HG03558 (cell line): ENCODE results near the gene RFX6.
"Not testable (repeated sequence)": the region's sequence is repeated elsewhere in the genome, so short reads cannot be mapped to it uniquely, and the experiment has no call there.

Experiments
- ATAC-seq: cut with Tn5 transposase; IDR thresholded peaks from one replicate; pipeline ENCODE4 v1.9.1; 2021; ENCODE audit warnings: moderate number of reproducible peaks; ENCODE audit not compliant: unreplicated experiment; ENCODE audit errors: extremely low read depth

RFX6 gene, protein sequence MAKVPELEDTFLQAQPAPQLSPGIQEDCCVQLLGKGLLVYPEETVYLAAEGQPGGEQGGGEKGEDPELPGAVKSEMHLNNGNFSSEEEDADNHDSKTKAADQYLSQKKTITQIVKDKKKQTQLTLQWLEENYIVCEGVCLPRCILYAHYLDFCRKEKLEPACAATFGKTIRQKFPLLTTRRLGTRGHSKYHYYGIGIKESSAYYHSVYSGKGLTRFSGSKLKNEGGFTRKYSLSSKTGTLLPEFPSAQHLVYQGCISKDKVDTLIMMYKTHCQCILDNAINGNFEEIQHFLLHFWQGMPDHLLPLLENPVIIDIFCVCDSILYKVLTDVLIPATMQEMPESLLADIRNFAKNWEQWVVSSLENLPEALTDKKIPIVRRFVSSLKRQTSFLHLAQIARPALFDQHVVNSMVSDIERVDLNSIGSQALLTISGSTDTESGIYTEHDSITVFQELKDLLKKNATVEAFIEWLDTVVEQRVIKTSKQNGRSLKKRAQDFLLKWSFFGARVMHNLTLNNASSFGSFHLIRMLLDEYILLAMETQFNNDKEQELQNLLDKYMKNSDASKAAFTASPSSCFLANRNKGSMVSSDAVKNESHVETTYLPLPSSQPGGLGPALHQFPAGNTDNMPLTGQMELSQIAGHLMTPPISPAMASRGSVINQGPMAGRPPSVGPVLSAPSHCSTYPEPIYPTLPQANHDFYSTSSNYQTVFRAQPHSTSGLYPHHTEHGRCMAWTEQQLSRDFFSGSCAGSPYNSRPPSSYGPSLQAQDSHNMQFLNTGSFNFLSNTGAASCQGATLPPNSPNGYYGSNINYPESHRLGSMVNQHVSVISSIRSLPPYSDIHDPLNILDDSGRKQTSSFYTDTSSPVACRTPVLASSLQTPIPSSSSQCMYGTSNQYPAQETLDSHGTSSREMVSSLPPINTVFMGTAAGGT

DNA sequence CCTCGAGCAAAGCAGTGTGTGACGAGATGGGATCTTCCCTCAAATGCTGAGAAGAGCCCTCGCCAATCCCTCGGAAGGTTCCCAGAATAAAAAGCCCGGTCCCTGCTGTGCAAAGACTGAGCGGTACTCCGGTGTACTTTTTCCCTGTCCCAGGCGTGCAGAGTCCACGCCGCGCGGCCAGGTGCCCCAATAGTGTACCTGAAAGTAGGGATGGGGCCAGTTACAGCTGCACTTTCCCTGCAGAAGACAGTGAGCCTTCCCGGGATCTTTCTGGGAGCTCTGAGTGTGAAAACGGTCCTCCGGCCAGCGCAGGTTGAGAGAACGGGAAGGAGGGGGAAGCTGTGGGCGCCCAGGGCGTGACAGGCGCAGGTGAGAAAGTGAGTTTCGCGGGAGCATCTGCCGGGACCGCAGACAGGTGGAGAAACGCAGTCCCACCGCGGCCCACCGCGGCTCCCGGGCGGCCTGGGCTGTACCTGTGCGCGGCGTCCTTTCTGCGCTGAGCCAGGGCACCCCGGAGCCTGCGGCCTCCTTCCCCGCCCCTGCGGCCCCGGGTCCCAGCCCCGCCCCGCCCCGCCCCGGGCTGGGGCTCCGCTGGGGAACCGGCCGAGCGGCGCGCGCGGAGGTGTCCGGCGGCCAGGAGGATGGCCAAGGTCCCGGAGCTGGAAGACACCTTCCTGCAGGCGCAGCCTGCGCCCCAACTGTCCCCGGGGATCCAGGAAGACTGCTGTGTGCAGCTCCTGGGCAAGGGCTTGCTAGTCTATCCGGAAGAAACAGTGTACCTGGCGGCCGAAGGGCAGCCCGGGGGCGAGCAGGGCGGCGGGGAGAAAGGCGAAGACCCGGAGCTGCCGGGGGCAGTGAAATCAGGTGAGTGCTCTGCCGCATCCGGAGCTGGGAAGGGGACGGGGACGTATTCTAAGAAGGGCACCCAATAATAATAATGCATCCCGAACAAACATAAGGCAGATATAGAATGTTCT lies at the start of gene RFX6:
RFX6 (plus strand) TSS at position 608 of the 977 bp plus-strand sequence; CDS start at position 642, 34 bp downstream.
- no peak for ATAC-seq

- ATAC-seq = no peak
Observed at GRCh38 chr6:116827561-116828240, 49.3 kb upstream of the RFX6 start.

GRCh38 chr6:116828983-116829382 lies 48.1 kb upstream of the RFX6 start, which contains the start of gene GPRC6A:
Gene GPRC6A (minus strand): TSS chr6:116829083. CDS start chr6:116829013, 70 bp downstream.
- ATAC-seq = no peak

GRCh38 chr6:116834526-116834925 lies 42.5 kb upstream of the RFX6 start:
- ATAC-seq = not testable (repeated sequence)

DNA sequence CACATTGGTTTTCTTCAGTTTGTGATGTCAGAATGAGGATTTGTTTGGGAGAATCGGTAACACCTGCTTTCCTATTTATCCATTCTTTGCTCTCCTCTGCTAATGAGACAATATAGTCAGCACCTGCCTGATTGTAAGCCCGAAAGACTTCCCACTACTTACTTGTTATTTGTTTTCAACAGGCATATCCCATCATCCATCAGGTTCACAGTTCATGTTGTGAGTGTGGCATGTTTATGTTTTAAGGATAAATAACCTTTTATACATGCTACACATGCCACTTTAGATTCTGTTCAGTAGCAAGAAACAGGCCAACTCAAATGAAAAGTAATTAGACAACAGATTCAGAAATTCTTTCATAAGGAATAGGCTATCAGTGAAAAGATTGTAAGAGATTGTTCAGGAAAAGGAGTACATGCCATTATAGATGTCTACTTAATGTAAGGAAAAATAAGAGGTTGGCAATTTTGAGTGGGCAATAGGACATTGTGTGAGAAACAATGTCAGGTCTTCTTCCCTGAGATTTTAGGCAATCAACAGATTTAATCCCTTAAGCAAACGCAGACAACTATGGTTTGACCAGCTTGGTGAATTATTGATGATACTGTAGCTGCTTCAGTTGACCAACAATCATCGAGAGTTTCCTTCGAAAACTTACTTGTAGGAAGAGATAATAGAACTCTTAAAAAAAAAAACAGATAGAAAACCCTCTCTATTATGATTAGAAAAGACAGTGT lies 40.3 kb upstream of the RFX6 start:
- ATAC-seq = no peak

DNA sequence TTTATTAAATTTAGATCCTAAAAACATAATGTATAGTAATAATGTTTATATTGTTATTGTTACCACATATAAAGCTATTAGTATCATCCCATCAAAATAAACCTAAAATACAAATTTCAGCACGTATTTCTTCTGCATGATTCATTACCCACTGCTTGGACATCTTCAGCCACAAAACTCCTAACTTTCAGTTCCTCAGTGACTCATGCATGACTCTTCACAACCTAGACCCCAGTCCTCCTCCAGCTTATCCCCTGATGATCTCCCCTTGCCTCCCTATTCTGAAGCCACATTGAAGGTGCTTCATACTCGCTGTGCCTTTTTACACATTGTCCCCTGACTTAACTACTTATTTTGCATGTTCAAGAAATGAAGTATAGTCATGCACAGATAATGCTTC lies 37.0 kb upstream of the RFX6 start:
- ATAC-seq = no peak

DNA sequence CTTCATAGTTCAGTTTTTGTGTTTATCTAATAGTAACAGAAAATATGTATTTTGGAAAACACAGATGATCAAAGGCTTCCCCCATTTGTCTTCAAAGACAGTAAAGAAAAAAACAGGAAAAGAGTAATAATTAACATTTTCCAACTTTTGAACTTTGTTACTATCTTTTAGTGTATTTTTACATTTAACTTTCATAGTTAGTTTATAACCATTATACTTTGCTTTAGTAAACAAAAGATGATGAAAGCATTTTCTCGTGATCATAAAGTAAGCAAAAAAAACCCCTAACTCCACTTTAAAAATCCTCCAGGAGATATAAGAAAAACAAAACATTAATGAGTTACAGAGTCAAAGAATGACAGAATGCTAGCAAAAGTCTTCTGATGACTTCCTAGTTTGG lies 34.6 kb upstream of the RFX6 start:
- no peak for ATAC-seq

- no peak for ATAC-seq
Observed at GRCh38 chr6:116847227-116847626, 29.8 kb upstream of the RFX6 start.

DNA sequence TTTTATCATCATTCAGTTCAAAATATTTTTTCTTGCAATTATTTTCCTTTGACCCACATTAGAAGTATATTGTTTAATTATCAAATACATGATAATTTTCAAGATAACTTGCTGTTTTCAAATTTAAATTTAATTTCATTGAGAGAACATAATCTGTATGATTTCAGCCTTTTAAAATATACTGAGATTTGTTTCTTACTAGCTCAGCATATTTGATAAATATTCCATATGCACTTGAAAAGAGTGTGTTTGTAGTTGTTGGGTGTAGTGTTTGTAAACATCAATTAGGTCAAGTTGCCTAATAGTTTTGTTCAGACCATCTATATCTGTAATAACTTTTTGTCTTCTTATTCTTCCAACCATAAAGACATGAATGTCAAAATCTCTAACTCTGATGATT lies 19.0 kb upstream of the RFX6 start:
- no peak for ATAC-seq

- no peak for ATAC-seq
Observed at GRCh38 chr6:116859264-116859663, 17.8 kb upstream of the RFX6 start.

DNA sequence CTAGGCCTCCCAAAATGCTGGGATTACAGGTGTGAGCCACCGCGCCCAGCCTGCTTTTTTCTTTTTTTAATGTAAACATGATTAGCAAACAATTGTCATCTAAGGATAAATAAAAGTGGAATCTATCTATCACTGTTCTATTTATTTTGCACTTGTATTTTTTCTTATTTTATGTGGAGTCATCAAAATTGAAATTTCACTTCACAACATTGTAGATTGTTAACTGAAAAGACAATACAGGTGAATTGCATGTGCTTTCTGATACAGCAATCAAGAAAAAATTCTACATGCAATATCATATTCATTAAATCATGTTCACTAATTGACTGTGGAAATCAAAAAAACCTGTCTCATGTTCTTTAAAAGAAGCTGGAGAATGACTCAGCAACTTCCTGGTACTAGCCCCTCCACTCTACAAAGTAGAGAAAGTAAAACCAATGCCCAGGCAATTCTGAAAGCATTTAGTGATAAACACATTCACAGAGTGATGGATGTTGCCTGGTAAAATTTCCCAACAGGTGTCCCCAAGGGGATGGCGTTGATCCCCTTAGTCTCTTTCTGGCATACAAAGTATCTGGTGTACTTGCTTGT lies 10.7 kb upstream of the RFX6 start:
- no peak for ATAC-seq

DNA sequence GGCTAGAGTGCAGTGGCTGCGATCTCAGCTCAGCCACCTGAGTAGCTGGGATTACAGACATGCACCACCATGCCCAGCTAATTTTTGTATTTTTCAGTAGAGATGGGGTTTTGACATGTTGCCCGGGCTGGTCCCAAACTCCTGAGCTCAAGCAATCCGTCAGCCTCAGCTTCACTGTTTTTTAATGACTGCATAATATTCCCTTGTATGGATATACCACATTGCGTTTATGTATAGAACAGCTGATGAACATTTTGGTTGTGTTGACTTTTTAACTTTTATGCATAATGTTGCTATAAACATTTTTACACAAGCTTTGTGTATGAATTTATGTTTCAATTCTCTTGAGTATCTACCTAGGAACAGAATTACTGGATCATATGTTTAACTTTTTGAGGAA lies 4.3 kb upstream of the RFX6 start:
- no peak for ATAC-seq

DNA sequence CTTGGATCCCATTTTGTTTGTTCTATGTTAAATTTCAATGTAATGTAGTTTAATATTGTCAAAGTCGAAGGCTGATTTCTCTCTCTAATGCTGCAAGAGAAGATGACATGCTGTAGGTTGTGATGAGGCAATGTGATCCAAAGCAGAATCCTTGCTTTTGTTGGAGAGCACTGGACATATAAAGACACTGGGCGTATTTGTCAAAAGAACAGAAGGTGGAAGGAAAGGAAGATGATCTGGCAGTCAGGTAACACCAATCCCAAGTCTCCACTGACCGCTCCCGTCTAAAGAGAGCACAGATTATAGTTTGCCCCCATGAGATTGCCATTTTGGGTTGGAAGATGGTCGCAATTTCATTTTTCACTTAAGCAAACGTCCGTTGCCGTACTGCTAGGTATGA lies 935 bp upstream of the RFX6 start:
- no peak for ATAC-seq

- no peak for ATAC-seq
Observed at GRCh38 chr6:116877743-116878142, 701 bp downstream of the RFX6 start.

DNA sequence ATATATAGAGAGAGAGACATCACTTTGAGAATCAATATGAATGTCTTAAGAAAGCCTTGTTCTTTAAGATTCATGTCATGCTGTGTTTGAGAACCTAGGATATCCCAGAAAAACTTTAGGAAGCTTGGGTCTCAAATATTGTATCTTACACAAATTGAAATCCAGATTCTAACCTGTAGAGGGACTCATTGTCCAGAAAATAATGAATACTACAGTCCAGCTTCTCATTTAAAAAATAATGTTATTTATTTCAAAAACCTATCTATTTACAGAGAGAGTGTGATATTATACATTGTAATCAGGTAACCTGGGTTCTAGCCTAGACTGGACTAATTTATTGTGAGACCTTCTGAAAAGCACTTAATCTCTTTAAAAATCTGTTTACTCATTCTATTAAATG lies 4.2 kb downstream of the RFX6 start:
- ATAC-seq = no peak

GRCh38 chr6:116883005-116883404 lies 6.0 kb downstream of the RFX6 start:
- ATAC-seq = no peak

GRCh38 chr6:116884530-116884929 lies 7.5 kb downstream of the RFX6 start:
- ATAC-seq = no peak

- ATAC-seq = no peak
Observed at GRCh38 chr6:116887168-116887567, 10.1 kb downstream of the RFX6 start.
